ENCODE data around the gene FBXL19.
A peak's percentile ranks its signal among the peaks of the same experiment; 100 is the strongest.

Gene FBXL19

GRCh38 chr16:30964574-30965226 lies 41.3 kb downstream of the FBXL19 start:
- no peak for DNase-seq (ENCODE audit: low read depth)

GRCh38 chr16:30965436-30965835 lies 42.1 kb downstream of the FBXL19 start:
- DNase-seq (ENCODE audit: low read depth), result no peak

- no peak for DNase-seq (ENCODE audit: low read depth)
Measured at GRCh38 chr16:30966033-30966619, 42.8 kb downstream of the FBXL19 start.

- DNase-seq (ENCODE audit: low read depth), result no peak
Measured at GRCh38 chr16:30967795-30968194, 44.4 kb downstream of the FBXL19 start.

- DNase-seq (ENCODE audit: low read depth), result no peak
Measured at GRCh38 chr16:30969246-30969842, 46.0 kb downstream of the FBXL19 start.

GRCh38 chr16:30971298-30971697 lies 47.9 kb downstream of the FBXL19 start:
- DNase-seq (ENCODE audit: low read depth), result no peak

GRCh38 chr16:30972872-30973271 lies 49.5 kb downstream of the FBXL19 start:
- DNase-seq (ENCODE audit: low read depth), result no peak

GRCh38 chr16:30974348-30974747 lies 51.0 kb downstream of the FBXL19 start:
- DNase-seq (ENCODE audit: low read depth), result no peak

- no peak for DNase-seq (ENCODE audit: low read depth)
Measured at GRCh38 chr16:30976486-30976885, 53.1 kb downstream of the FBXL19 start.

- no peak for DNase-seq (ENCODE audit: low read depth)
Measured at GRCh38 chr16:30977502-30977901, 54.1 kb downstream of the FBXL19 start.

GRCh38 chr16:30979170-30980022 lies 56.0 kb downstream of the FBXL19 start:
- DNase-seq (ENCODE audit: low read depth), result no peak

- no peak for DNase-seq (ENCODE audit: low read depth)
Measured at GRCh38 chr16:30980023-30980371, 56.6 kb downstream of the FBXL19 start.

- DNase-seq (ENCODE audit: low read depth), result no peak
Measured at GRCh38 chr16:30980434-30980833, 57.1 kb downstream of the FBXL19 start.

- DNase-seq (ENCODE audit: low read depth), result no peak
Measured at GRCh38 chr16:30980959-30981358, 57.6 kb downstream of the FBXL19 start.

GRCh38 chr16:30982548-30983288 lies 59.3 kb downstream of the FBXL19 start:
- no peak for DNase-seq (ENCODE audit: low read depth)

- DNase-seq (ENCODE audit: low read depth), result no peak
Measured at GRCh38 chr16:30983289-30983889, 60.0 kb downstream of the FBXL19 start.

- DNase-seq (ENCODE audit: low read depth), result no peak
Measured at GRCh38 chr16:30983898-30984610, 60.7 kb downstream of the FBXL19 start.

GRCh38 chr16:30984669-30985400 lies 61.5 kb downstream of the FBXL19 start, which contains the start of gene HSD3B7:
TSS of gene HSD3B7 (plus strand) at chr16:30985207. CDS start at chr16:30985659, 452 bp downstream.
- peak; percentile 84 for DNase-seq (ENCODE audit: low read depth)

- no peak for DNase-seq (ENCODE audit: low read depth)
Measured at GRCh38 chr16:30985401-30986128, 62.2 kb downstream of the FBXL19 start.
